Glutamatergic neuron (in vitro differentiated cells): ENCODE results near the gene PTPN5. TPM values are rescaled to one million over a fixed set of nuclear protein-coding genes. Genes with fewer than 3 reads are reported as not detected.
A peak's percentile ranks its signal among the peaks of the same experiment; 100 is the strongest.

Source experiments
- DNase-seq: peaks from one replicate; pipeline ENCODE4 v3.0.0; 2022
- H3K27ac Mint-ChIP-seq: one replicate; pipeline ENCODE4 v1.8.0; 2020; ENCODE audit warnings: mild to moderate bottlenecking, mixed read lengths, inconsistent platforms; ENCODE audit not compliant: unreplicated experiment
- H3K27me3 Mint-ChIP-seq: one replicate; pipeline ENCODE4 v1.8.0; 2020; ENCODE audit warnings: mild to moderate bottlenecking, moderate library complexity, mixed read lengths, inconsistent platforms; ENCODE audit not compliant: unreplicated experiment
- H3K36me3 Mint-ChIP-seq: one replicate; pipeline ENCODE4 v1.8.0; 2020; ENCODE audit warnings: mild to moderate bottlenecking, mixed read lengths, inconsistent platforms; ENCODE audit not compliant: unreplicated experiment
- H3K4me1 Mint-ChIP-seq: one replicate; pipeline ENCODE4 v1.8.0; 2020; ENCODE audit warnings: mild to moderate bottlenecking, low read depth, mixed read lengths, inconsistent platforms; ENCODE audit not compliant: unreplicated experiment
- H3K4me3 Mint-ChIP-seq: one replicate; pipeline ENCODE4 v1.8.0; 2020; ENCODE audit warnings: mild to moderate bottlenecking, mixed read lengths, inconsistent platforms; ENCODE audit not compliant: unreplicated experiment
- H3K9me3 Mint-ChIP-seq: one replicate; pipeline ENCODE4 v1.8.0; 2020; ENCODE audit warnings: mild to moderate bottlenecking, moderate library complexity, mixed read lengths, inconsistent platforms; ENCODE audit not compliant: unreplicated experiment
- CTCF ChIP-seq: fragments of 200-600 bp; sonication (generic); IDR thresholded peaks from one replicate; pipeline ENCODE4 v1.5.0; 2021; ENCODE audit not compliant: partially characterized antibody, unreplicated experiment
- total RNA-seq: library from RNA; stranded (reverse); fragmentation: NEBNext Ultra II Directional; extraction: Animal tissue kit (Norgen Biotek cat#: 25700); gene quantifications from one replicate; pipeline ENCODE4 v1.2.1, GENCODE V29; 2021; ENCODE audit not compliant: unreplicated experiment

The PTPN5 gene
- total RNA-seq, 1 donor from 2014 or later: 25.8 TPM

DNA sequence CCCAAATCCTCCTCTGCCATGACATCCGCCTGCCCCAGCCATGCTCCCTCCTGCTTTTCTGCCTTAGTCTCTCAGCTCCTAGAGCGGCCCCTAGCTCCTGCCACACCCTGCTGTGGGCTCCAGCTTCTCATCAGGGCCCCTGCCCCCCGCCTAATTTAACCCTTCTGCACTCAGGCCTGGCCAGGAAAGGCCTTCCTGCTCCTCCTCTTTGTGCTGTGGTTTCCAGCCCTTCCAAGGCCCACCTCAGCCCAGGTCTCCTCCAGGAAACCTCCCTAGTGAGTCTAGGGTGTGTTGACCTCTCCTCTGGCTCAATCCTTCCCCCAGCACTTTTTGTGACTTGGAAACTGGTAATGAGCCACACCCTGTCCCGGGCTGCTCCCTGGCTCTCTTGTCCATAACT, 11.3 kb downstream of the PTPN5 start:
- Mint-ChIP-seq H3K27ac (peak overlapping the region; percentile 44), H3K36me3 (peaks cover 6% of the 10 kb centered on the region), H3K4me1 (no peaks in the 10 kb centered on the region), H3K27me3 (peaks cover 1% of the 10 kb centered on the region), H3K9me3 (peaks cover 2% of the 10 kb centered on the region), H3K4me3 (no peak overlapping the region)
- no peak for TF ChIP-seq CTCF
- no peak for DNase-seq

GRCh38 chr11:18778468-18778867, 13.1 kb downstream of the PTPN5 start:
- Mint-ChIP-seq H3K4me1 (peaks cover 8% of the 10 kb centered on the region), H3K36me3 (peaks cover 1% of the 10 kb centered on the region), H3K27me3 (peaks cover 3% of the 10 kb centered on the region), H3K4me3 (no peak overlapping the region), H3K27ac (no peak overlapping the region), H3K9me3 (peaks cover 2% of the 10 kb centered on the region)
- no peak for TF ChIP-seq CTCF
- DNase-seq: no peak

- DNase-seq: no peak
- no peak for TF ChIP-seq CTCF
- peaks cover 4% of the 10 kb centered on the region for H3K9me3 Mint-ChIP-seq
- peaks cover 23% of the 10 kb centered on the region for H3K4me1 Mint-ChIP-seq
- peaks cover 7% of the 10 kb centered on the region for H3K27me3 Mint-ChIP-seq
- H3K27ac Mint-ChIP-seq: no peak overlapping the region
- H3K4me3 Mint-ChIP-seq: no peak overlapping the region
- H3K36me3 Mint-ChIP-seq: no peaks in the 10 kb centered on the region
Measured at GRCh38 chr11:18776324-18776723, 15.3 kb downstream of the PTPN5 start.

- no peaks in the 10 kb centered on the region for H3K36me3 Mint-ChIP-seq
- H3K4me1 Mint-ChIP-seq: peaks cover 25% of the 10 kb centered on the region
- H3K4me3 Mint-ChIP-seq: no peak overlapping the region
- peak; percentile 84 for TF ChIP-seq CTCF
- peaks cover 4% of the 10 kb centered on the region for H3K9me3 Mint-ChIP-seq
- peak; percentile 89 for DNase-seq
- no peak overlapping the region for H3K27ac Mint-ChIP-seq
- peaks cover 7% of the 10 kb centered on the region for H3K27me3 Mint-ChIP-seq
Measured at GRCh38 chr11:18775492-18776292, 15.9 kb downstream of the PTPN5 start.

- Mint-ChIP-seq H3K27me3 (peaks cover 7% of the 10 kb centered on the region), H3K4me1 (peaks cover 27% of the 10 kb centered on the region), H3K36me3 (no peaks in the 10 kb centered on the region), H3K4me3 (no peak overlapping the region), H3K27ac (no peak overlapping the region), H3K9me3 (peaks cover 4% of the 10 kb centered on the region)
- DNase-seq: no peak
- no peak for TF ChIP-seq CTCF
Measured at GRCh38 chr11:18774801-18775200, 16.8 kb downstream of the PTPN5 start.
